A673 (cell line): ENCODE measurements around the gene TMPRSS13. TPM values are rescaled to one million over a fixed set of nuclear protein-coding genes. Genes with fewer than 3 reads are reported as not detected.

Experiments
- BruUV-seq: library from RNA; stranded (reverse); fragments of 400-500 nt; replicated peaks from 2 replicates; lab custom pipeline; 2021; lab: Mats Ljungman, UMichigan
- CTCF ChIA-PET: fragments of 300-600 bp; sonication (Branson Sonifier 250); formaldehyde crosslinking; loops from one replicate; lab custom pipeline; 2022; ENCODE audit warnings: antibody characterized with exemption; lab: Charles Lee
- POLR2A ChIA-PET: fragments of 300-600 bp; sonication (Branson Sonifier 250); formaldehyde crosslinking; loops from one replicate; lab custom pipeline; 2022; ENCODE audit warnings: antibody characterized with exemption; ENCODE audit not compliant: low non-redundant PET; lab: Charles Lee
- DNase-seq: peaks from one replicate; pipeline ENCODE4 v3.0.0-alpha.2; 2015; ENCODE audit warnings: low spot score
- H3K27ac ChIP-seq: fragments of 200-600 bp; sonication (generic); 2 replicates; pipeline ENCODE4 v1.5.1; 2016; ENCODE audit warnings: mixed run types, low read depth, mild to moderate bottlenecking, mixed read lengths, antibody characterized with exemption, low read length; ENCODE audit not compliant: poor library complexity, severe bottlenecking
- H3K27me3 ChIP-seq: fragments of 200-600 bp; sonication (generic); replicated peaks from 2 replicates; pipeline ENCODE4 v1.6.1; 2017; ENCODE audit warnings: mixed run types, low read depth, mild to moderate bottlenecking, mixed read lengths, antibody characterized with exemption, low read length; ENCODE audit not compliant: insufficient read depth, poor library complexity
- H3K36me3 ChIP-seq: fragments of 200-600 bp; sonication (generic); 2 replicates; pipeline ENCODE4 v1.6.1; 2016; ENCODE audit warnings: mixed run types, mild to moderate bottlenecking, mixed read lengths, antibody characterized with exemption, low read length; ENCODE audit not compliant: insufficient read depth, poor library complexity, severe bottlenecking
- H3K4me1 ChIP-seq: fragments of 200-600 bp; sonication (generic); 2 replicates; pipeline ENCODE4 v1.6.1; 2017; ENCODE audit warnings: mixed run types, mild to moderate bottlenecking, mixed read lengths, antibody characterized with exemption, low read length; ENCODE audit not compliant: insufficient read depth, poor library complexity, severe bottlenecking
- H3K4me3 ChIP-seq: fragments of 200-600 bp; sonication (generic); 2 replicates; pipeline ENCODE4 v1.5.1; 2016; ENCODE audit warnings: low read depth, mixed run types, mild to moderate bottlenecking, mixed read lengths, low read length; ENCODE audit not compliant: poor library complexity, severe bottlenecking
- H3K9me3 ChIP-seq: fragments of 200-600 bp; sonication (generic); 2 replicates; pipeline ENCODE4 v1.6.1; 2016; ENCODE audit warnings: mixed run types, low read depth, mild to moderate bottlenecking, mixed read lengths, antibody characterized with exemption, low read length; ENCODE audit not compliant: poor library complexity, severe bottlenecking
- EZH2 ChIP-seq: fragments of 200-600 bp; sonication (generic); IDR thresholded peaks from 2 replicates; pipeline ENCODE4 v1.6.1; 2017; ENCODE audit warnings: borderline replicate concordance, low read depth, mild to moderate bottlenecking, mixed read lengths, antibody characterized with exemption, low read length; ENCODE audit not compliant: poor library complexity, severe bottlenecking
- intact Hi-C: fragments of 100-400 bp; cut with micrococcal nuclease; formaldehyde crosslinking; loops from one replicate; pipeline ENCODE4 v1.10.0; 2022; ENCODE audit not compliant: unreplicated experiment
- total RNA-seq: library from RNA; stranded (reverse); gene quantifications from 2 replicates; pipeline ENCODE4 v1.2.3, GENCODE V29; 2021
- TF ChIP-seq, protein P1 (sequence below): fragments of 300-800, 200-600 bp; sonication (generic); conservative IDR thresholded peaks from 2 replicates; pipeline ENCODE4 v1.5.1; 2017; ENCODE audit warnings: low read depth, mild to moderate bottlenecking, antibody characterized with exemption, low read length, moderate library complexity, mixed read lengths

The TMPRSS13 gene
- total RNA-seq, 1 experiment from 2014 or later = not detected

DNA sequence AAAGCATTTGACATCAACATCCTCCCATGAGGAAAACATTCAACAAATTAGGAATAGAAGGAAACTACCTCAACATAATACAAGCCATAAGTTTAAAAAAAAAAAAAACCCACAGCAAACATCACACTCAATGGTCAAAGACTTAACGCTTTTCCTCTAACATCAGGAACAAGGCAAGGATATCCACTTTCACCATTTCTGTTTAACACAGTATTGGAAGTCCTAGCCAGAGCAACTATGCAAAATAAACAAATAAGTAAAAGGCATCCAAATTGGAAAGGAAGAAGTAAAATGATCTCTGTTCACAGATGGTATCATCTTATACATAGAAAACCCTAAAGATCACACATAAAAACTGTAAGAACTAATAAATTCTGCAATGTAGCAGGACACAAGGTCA lies 65.8 kb downstream of the TMPRSS13 start:
- Histone ChIP-seq H3K36me3 (no peaks in the 10 kb centered on the region), H3K4me3 (no peak overlapping the region), H3K9me3 (no peaks in the 10 kb centered on the region), H3K27ac (no peak overlapping the region), H3K27me3 (no peaks in the 10 kb centered on the region), H3K4me1 (peaks cover 8% of the 10 kb centered on the region)
- TF ChIP-seq, protein P1, sequence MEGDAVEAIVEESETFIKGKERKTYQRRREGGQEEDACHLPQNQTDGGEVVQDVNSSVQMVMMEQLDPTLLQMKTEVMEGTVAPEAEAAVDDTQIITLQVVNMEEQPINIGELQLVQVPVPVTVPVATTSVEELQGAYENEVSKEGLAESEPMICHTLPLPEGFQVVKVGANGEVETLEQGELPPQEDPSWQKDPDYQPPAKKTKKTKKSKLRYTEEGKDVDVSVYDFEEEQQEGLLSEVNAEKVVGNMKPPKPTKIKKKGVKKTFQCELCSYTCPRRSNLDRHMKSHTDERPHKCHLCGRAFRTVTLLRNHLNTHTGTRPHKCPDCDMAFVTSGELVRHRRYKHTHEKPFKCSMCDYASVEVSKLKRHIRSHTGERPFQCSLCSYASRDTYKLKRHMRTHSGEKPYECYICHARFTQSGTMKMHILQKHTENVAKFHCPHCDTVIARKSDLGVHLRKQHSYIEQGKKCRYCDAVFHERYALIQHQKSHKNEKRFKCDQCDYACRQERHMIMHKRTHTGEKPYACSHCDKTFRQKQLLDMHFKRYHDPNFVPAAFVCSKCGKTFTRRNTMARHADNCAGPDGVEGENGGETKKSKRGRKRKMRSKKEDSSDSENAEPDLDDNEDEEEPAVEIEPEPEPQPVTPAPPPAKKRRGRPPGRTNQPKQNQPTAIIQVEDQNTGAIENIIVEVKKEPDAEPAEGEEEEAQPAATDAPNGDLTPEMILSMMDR = no peak
- TF ChIP-seq EZH2 = no peak
- POLR2A ChIA-PET = no interaction called here
- CTCF ChIA-PET = no interaction called here
- no TSS peak for BruUV-seq
- no peak for DNase-seq
- intact Hi-C loops = no loop called here

DNA sequence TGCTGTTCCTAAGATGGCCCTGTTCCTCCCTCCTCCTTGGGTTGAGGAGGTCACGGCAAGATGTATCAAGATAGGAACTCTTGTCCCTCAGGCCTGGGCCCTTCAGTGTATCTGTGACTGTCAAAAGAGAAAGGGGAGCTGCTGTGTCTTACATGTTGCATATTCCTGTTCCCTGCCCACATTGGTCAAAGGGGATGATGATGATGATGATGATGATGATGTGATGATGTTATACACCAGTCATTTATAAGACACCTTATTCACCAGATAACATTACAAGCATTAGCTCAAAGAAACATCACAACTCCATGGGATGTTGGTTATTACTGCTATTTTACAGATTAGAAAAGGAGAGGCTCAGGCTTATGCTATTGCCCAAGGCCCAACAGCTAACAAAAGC lies 66.4 kb downstream of the TMPRSS13 start:
- TF ChIP-seq, protein P1 = no peak
- TF ChIP-seq EZH2 = no peak
- Histone ChIP-seq H3K9me3 (no peaks in the 10 kb centered on the region), H3K4me1 (peaks cover 8% of the 10 kb centered on the region), H3K27ac (no peak overlapping the region), H3K4me3 (no peak overlapping the region), H3K36me3 (no peaks in the 10 kb centered on the region), H3K27me3 (no peaks in the 10 kb centered on the region)
- DNase-seq = no peak
- ChIA-PET POLR2A (no interaction called here), CTCF (no interaction called here)
- BruUV-seq = no TSS peak
- intact Hi-C loops = no loop called here

DNA sequence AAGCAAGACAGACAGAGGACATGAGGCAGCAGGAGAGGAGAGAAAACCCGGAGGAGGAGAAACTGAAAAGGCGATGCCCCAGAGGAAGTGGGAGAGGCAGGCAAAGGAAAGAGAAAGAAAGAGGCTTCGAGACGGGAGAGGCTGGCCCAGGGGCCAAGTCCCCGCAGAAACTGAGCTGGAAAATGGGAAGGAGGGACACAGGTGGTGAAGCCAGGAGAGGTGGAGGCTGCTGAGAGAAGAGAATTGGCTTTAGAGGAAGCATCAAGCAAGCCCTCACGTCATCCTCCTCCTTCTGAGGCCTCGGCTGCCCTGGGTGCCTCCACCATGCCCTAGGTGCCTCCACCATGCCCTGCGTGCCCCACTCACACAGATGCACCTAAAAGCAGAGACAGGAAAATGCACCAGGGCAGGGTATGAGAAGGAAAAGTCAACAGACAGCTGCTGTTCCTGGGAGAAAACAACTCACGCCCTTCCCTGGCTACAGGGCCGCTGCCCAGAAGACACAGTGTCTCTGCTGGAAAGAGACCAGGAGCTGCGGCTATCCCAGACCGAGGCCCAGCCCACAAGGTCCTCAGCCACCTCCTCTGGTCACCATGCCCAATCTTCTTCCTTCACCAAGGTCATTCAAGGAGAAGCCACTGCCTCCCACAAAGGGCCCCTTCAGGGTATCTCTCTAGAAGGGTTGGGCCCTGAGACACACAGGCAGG lies 67.0 kb downstream of the TMPRSS13 start:
- Histone ChIP-seq H3K9me3 (no peaks in the 10 kb centered on the region), H3K27ac (no peak overlapping the region), H3K4me3 (no peak overlapping the region), H3K36me3 (no peaks in the 10 kb centered on the region), H3K4me1 (peaks cover 8% of the 10 kb centered on the region), H3K27me3 (no peaks in the 10 kb centered on the region)
- CTCF ChIA-PET = interaction anchor here (1.2 kb wide), 1 partner anchor 85 kb away, joined by 7 read pairs; no protein-coding TSS in a partner anchor
- DNase-seq = no peak
- POLR2A ChIA-PET = no interaction called here
- TF ChIP-seq, protein P1 = no peak
- TF ChIP-seq EZH2 = no peak
- no TSS peak for BruUV-seq
- intact Hi-C loops = no loop called here
